OCI-LY1 (cell line): ENCODE measurements around the gene TNPO2.

Source experiments
- CTCF ChIP-seq: fragments of 200-600 bp; sonication (generic), shearing (Covaris generic); IDR thresholded peaks from 2 replicates; pipeline ENCODE4 v1.5.1; 2017; ENCODE audit warnings: mild to moderate bottlenecking, antibody characterized with exemption, low read length, moderate library complexity, mixed read lengths
- EZH2 ChIP-seq: fragments of 200-600 bp; sonication (generic), shearing (Covaris generic); IDR thresholded peaks from 2 replicates; pipeline ENCODE4 v1.8.0; 2017; ENCODE audit warnings: borderline replicate concordance, mixed run types, mild to moderate bottlenecking, antibody characterized with exemption, low read length, moderate library complexity, mixed read lengths

GRCh38 chr19:12748489-12748888 lies 24.8 kb upstream of the TNPO2 start:
- TF ChIP-seq CTCF (no peak), EZH2 (no peak)
